Measurements from ENCODE around the gene FGF14. TPM values are rescaled to one million over a fixed set of nuclear protein-coding genes. Genes with fewer than 3 reads are reported as not detected.

Gene FGF14
- total RNA-seq, 1 experiment from 2014 or later = 0.22 TPM

- Histone ChIP-seq H4K91ac (ENCODE audit: insufficient read length, low read depth, low read length) (no peak overlapping the region), H3K9me3 (ENCODE audit: control insufficient read depth, low read depth, low read length) (no peaks in the 10 kb centered on the region), H3K9ac (ENCODE audit: extremely low read depth, insufficient read length, low read length) (no peak overlapping the region), H3K56ac (ENCODE audit: insufficient read length, low read depth, low read length) (no peak overlapping the region), H2BK5ac (ENCODE audit: insufficient read length, low read length) (no peak overlapping the region), H4K5ac (ENCODE audit: insufficient read length, low read depth, low read length) (no peak overlapping the region), H2BK120ac (ENCODE audit: low read depth, low read length, poor library complexity, severe bottlenecking) (no peak overlapping the region), H3K4me2 (ENCODE audit: insufficient read depth, insufficient read length, low read length) (no peak overlapping the region), H3K23ac (ENCODE audit: insufficient read length, low read depth, low read length) (no peak overlapping the region), H3K4ac (ENCODE audit: low read depth, low read length) (no peak overlapping the region), H3K4me1 (ENCODE audit: insufficient read depth, low read length) (no peaks in the 10 kb centered on the region), H3K79me2 (ENCODE audit: insufficient read depth, low read length) (no peaks in the 10 kb centered on the region), H3K79me1 (ENCODE audit: insufficient read depth, low read depth, low read length, poor library complexity, severe bottlenecking) (no peaks in the 10 kb centered on the region), H3T11ph (ENCODE audit: low read length) (no peak overlapping the region), H3K27ac (ENCODE audit: insufficient read length, low read depth, low read length) (no peak overlapping the region), H2BK15ac (ENCODE audit: low read depth, low read length) (no peak overlapping the region), H3K18ac (ENCODE audit: insufficient read length, low read depth, low read length) (no peak overlapping the region), H3K27me3 (ENCODE audit: insufficient read depth, low read length) (no peaks in the 10 kb centered on the region), H2BK12ac (ENCODE audit: insufficient read length, low read depth, low read length) (no peak overlapping the region), H2AK5ac (ENCODE audit: insufficient read length, low read length) (no peak overlapping the region), H2AFZ (ENCODE audit: low read length) (no peak overlapping the region), H2BK20ac (ENCODE audit: low read depth, low read length, poor library complexity, severe bottlenecking) (no peak overlapping the region), H3K23me2 (ENCODE audit: insufficient read length, low read depth, low read length, poor library complexity, severe bottlenecking) (no peaks in the 10 kb centered on the region), H4K20me1 (ENCODE audit: control insufficient read depth, insufficient read depth, insufficient read length) (no peaks in the 10 kb centered on the region), H3K14ac (ENCODE audit: insufficient read depth, low read length) (no peak overlapping the region), H4K8ac (replicated peaks; ENCODE audit: insufficient read length, low read depth, low read length) (no peak overlapping the region)
- no peaks in the 10 kb centered on the region for H3K36me3 Mint-ChIP-seq (ENCODE audit: insufficient read depth in 1 of 3, low read depth in 3 of 3)
- H3K27ac Mint-ChIP-seq = no peak overlapping the region
- no peaks in the 10 kb centered on the region; the same call in 1 of the 2 replicates for H3K27me3 Mint-ChIP-seq (ENCODE audit: low read depth)
- no peak for DNase-seq
- TF ChIP-seq CTCF (conservative IDR thresholded peaks at IDR 0.05) = no peak
- H3K4me1 Mint-ChIP-seq = no peaks in the 10 kb centered on the region
- WGBS (ENCODE audit: extremely low coverage, insufficient read length, low lambda C conversion rate) = no CpG with 5 or more reads among the region's 2 CpGs
- no peaks in the 10 kb centered on the region for H3K9me3 Mint-ChIP-seq
- H3K4me3 Mint-ChIP-seq = no peak overlapping the region
These were observed 715.8 kb downstream of the FGF14 start for GRCh38 chr13:101686003-101686402.

Data from H9 (cell line).